A549 (cell line): ENCODE results near the gene JMJD8. TPM values are rescaled to one million over a fixed set of nuclear protein-coding genes. Genes with fewer than 3 reads are reported as not detected.

ENCODE experiments used
- ATAC-seq, 2 experiments: fragments of 200-7000 bp in 1 of 2; fragments of >200 bp in 1 of 2; cut with Nextera tagmentation in 1 of 2; cut with Tn5 transposase in 1 of 2; 3 replicates each; pipeline versions ENCODE4 v1.8.0 to v1.9.1; 2018 to 2020; ENCODE audit warnings: mild to moderate bottlenecking in 1 of 2, moderate library complexity in 1 of 2
- CTCF ChIA-PET: fragments of 300-600 bp; sonication (Branson Sonifier 250); formaldehyde crosslinking; extraction: SDS; loops from one replicate; lab custom pipeline; 2021; ENCODE audit warnings: antibody characterized with exemption, inconsistent platforms; lab: Yijun Ruan, JAX
- POLR2A ChIA-PET: fragments of 350-600 bp; formaldehyde crosslinking; extraction: SDS; loops from one replicate; lab custom pipeline; 2021; ENCODE audit warnings: antibody characterized with exemption, inconsistent platforms; lab: Yijun Ruan, JAX
- DNase-seq, 2 experiments: peaks; one replicate each; pipeline versions ENCODE4 v3.0.0 to v3.0.0-alpha.2; 2011 to 2016; ENCODE audit warnings: low read depth in 1 of 2, low spot score in 1 of 2
- FAIRE-seq: peaks from 2 replicates; lab custom pipeline; 2011; peaks lifted over from hg19 to GRCh38; lab: Jason Lieb, UNC
- H3K27ac ChIP-seq, 2 experiments: fragments of >200 bp; sonication (Bioruptor Twin); formaldehyde crosslinking; 3 replicates each; pipeline ENCODE4 v1.5.1; 2016 to 2017
- H3K4me1 ChIP-seq: fragments of >200 bp; sonication (Bioruptor Twin); formaldehyde crosslinking; 3 replicates; pipeline ENCODE4 v1.6.1; 2016
- H3K4me2 ChIP-seq: fragments of >200 bp; sonication (Bioruptor Twin); formaldehyde crosslinking; 3 replicates; pipeline ENCODE4 v1.6.1; 2016
- H3K4me3 ChIP-seq: fragments of >200 bp; sonication (Bioruptor Twin); formaldehyde crosslinking; 3 replicates; pipeline ENCODE4 v1.5.1; 2016
- H3K9me3 ChIP-seq: fragments of >200 bp; sonication (Bioruptor Twin); formaldehyde crosslinking; 3 replicates; pipeline ENCODE4 v1.6.1; 2016
- ATOH8 ChIP-seq: fragments of 250-450 bp; sonication (Bioruptor Pico); IDR thresholded peaks from 2 replicates; pipeline ENCODE4 v1.5.0; 2020; ENCODE audit warnings: low read depth, mild to moderate bottlenecking, moderate library complexity
- CBX2 ChIP-seq: fragments of 200-600 bp; sonication (generic); IDR thresholded peaks from 2 replicates; pipeline ENCODE4 v1.6.1; 2016; ENCODE audit warnings: low read depth, mild to moderate bottlenecking, borderline replicate concordance
- CHD4 ChIP-seq: fragments of 200-600 bp; sonication (generic); IDR thresholded peaks from 2 replicates; pipeline ENCODE4 v1.6.1; 2016; ENCODE audit warnings: antibody characterized with exemption, mild to moderate bottlenecking, borderline replicate concordance
- E2F6 ChIP-seq: IDR thresholded peaks from 2 replicates; pipeline ENCODE4 v1.6.1; 2012; ENCODE audit warnings: low read depth, borderline replicate concordance
- EHF ChIP-seq: fragments of 250-450 bp; sonication (Bioruptor Pico); IDR thresholded peaks from 2 replicates; pipeline ENCODE4 v1.5.0; 2020; ENCODE audit warnings: mild to moderate bottlenecking
- ELK1 ChIP-seq: fragments of 150-350 bp; IDR thresholded peaks from 2 replicates; pipeline ENCODE4 v1.6.1; 2014; ENCODE audit warnings: low read depth, mild to moderate bottlenecking, low read length
- FOSL2 ChIP-seq, 2 experiments: fragments of 450-650 bp in 1 of 2; fragments of >200 bp in 1 of 2; sonication (Bioruptor Twin) in 1 of 2; formaldehyde crosslinking; IDR thresholded peaks; 2 replicates each; pipeline versions ENCODE4 v1.5.0 to v1.6.1; 2016 to 2020; ENCODE audit warnings: mild to moderate bottlenecking in 1 of 2, moderate library complexity in 1 of 2
- FOXS1 ChIP-seq: fragments of 250-450 bp; sonication (Bioruptor Pico); IDR thresholded peaks from 2 replicates; pipeline ENCODE4 v1.5.0; 2020; ENCODE audit warnings: mild to moderate bottlenecking, moderate library complexity
- HOXB5 ChIP-seq: fragments of 250-450 bp; sonication (Bioruptor Pico); IDR thresholded peaks from 2 replicates; pipeline ENCODE4 v1.5.0; 2020; ENCODE audit warnings: mild to moderate bottlenecking, moderate library complexity
- JUN ChIP-seq, 2 experiments: fragments of >200 bp; sonication (Bioruptor Twin); formaldehyde crosslinking; IDR thresholded peaks; 2 replicates in 1 of 2; 3 replicates in 1 of 2; pipeline ENCODE4 v1.6.1; 2016 to 2017
- JUNB ChIP-seq: fragments of >200 bp; sonication (Bioruptor Twin); formaldehyde crosslinking; IDR thresholded peaks from 2 replicates; pipeline ENCODE4 v1.6.1; 2016
- MAX ChIP-seq: IDR thresholded peaks from 2 replicates; pipeline ENCODE4 v1.6.1; 2012
- MAZ ChIP-seq: fragments of 150-350 bp; IDR thresholded peaks from 2 replicates; pipeline ENCODE4 v1.6.1; 2014; ENCODE audit warnings: antibody characterized with exemption, low read depth, low read length, borderline replicate concordance
- MYC ChIP-seq: IDR thresholded peaks from 2 replicates; pipeline ENCODE4 v1.6.1; 2012; ENCODE audit warnings: mild to moderate bottlenecking, inconsistent platforms, low read length, improper control_type of control experiment, borderline replicate concordance
- NPAS2 ChIP-seq: fragments of 250-450 bp; sonication (Bioruptor Pico); IDR thresholded peaks from 2 replicates; pipeline ENCODE4 v1.8.0; 2022; ENCODE audit warnings: mild to moderate bottlenecking, moderate library complexity, borderline replicate concordance
- POLR2A ChIP-seq: IDR thresholded peaks from 2 replicates; pipeline ENCODE4 v1.6.1; 2012; ENCODE audit warnings: mild to moderate bottlenecking, low read length
- POLR2AphosphoS2 ChIP-seq: conservative IDR thresholded peaks from 2 replicates; pipeline ENCODE4 v1.6.1; 2012; ENCODE audit warnings: low read length, improper control_type of control experiment, inconsistent platforms
- RAD21 ChIP-seq, 2 experiments: fragments of >200 bp in 1 of 2; sonication (Bioruptor Twin) in 1 of 2; formaldehyde crosslinking in 1 of 2; IDR thresholded peaks in 1 of 2; conservative IDR thresholded peaks in 1 of 2; 2 replicates in 1 of 2; 3 replicates in 1 of 2; pipeline ENCODE4 v1.6.1; 2012 to 2018; ENCODE audit warnings: inconsistent platforms in 1 of 2
- RCOR1 ChIP-seq: fragments of 150-350 bp; IDR thresholded peaks from 2 replicates; pipeline ENCODE4 v1.6.1; 2014; ENCODE audit warnings: antibody characterized with exemption, low read length, low read depth
- REST ChIP-seq: fragments of 200-600 bp; sonication (generic); IDR thresholded peaks from 2 replicates; pipeline ENCODE4 v1.6.1; 2016; ENCODE audit warnings: antibody characterized with exemption, mild to moderate bottlenecking, moderate library complexity
- SMC3 ChIP-seq: fragments of >200 bp; sonication (Bioruptor Twin); formaldehyde crosslinking; IDR thresholded peaks from 3 replicates; pipeline ENCODE4 v1.6.1; 2018; ENCODE audit warnings: inconsistent platforms
- TFCP2L1 ChIP-seq: fragments of 250-450 bp; sonication (Bioruptor Pico); IDR thresholded peaks from 2 replicates; pipeline ENCODE4 v1.5.0; 2021; ENCODE audit warnings: mild to moderate bottlenecking
- USF2 ChIP-seq: fragments of 450-650 bp; IDR thresholded peaks from 2 replicates; pipeline ENCODE4 v1.6.1; 2014; ENCODE audit warnings: antibody characterized with exemption
- ZC3H11A ChIP-seq: fragments of 450-650 bp; IDR thresholded peaks from 2 replicates; pipeline ENCODE4 v1.6.1; 2014; ENCODE audit warnings: antibody characterized with exemption, mild to moderate bottlenecking
- ZFP36 ChIP-seq: fragments of 450-650 bp; IDR thresholded peaks from 2 replicates; pipeline ENCODE4 v1.6.1; 2014; ENCODE audit warnings: borderline replicate concordance; ENCODE audit not compliant: partially characterized antibody
- WGBS: methylation state at CpG from one replicate; pipeline ENCODE4 v1.1.6; 2017; ENCODE audit errors: missing lambda C conversion rate; 5-methylcytosine and 5-hydroxymethylcytosine counted together
- polyA plus RNA-seq, 4 experiments: library from polyadenylated mRNA; depleted of rRNA in 3 of 4; stranded (reverse); fragments of >200 nt; fragmentation: RNase III in 1 of 4; extraction: RNeasy Plus Mini Kit Qiagen cat#74134 plus additional on column Dnase treatment in 1 of 4; gene quantifications; 2 replicates in 3 of 4; 3 replicates in 1 of 4; pipeline ENCODE4 v1.2.3, GENCODE V29; 2011 to 2017

The JMJD8 gene
- polyA plus RNA-seq, 2 of the 4 experiments (the other 2 are of a cell fraction), result 37.5 to 72.6 TPM

- TF ChIP-seq SMC3 (no peak; the same call in 2 of the 3 replicates), FOSL2 (IDR thresholded peaks at IDR 0.05) (no peak), FOSL2 (CRISPR knock-in tag; IDR thresholded peaks at IDR 0.05) (no peak), ZFP36 (no peak), E2F6 (peak; percentile 70), MAZ (no peak), CHD4 (no peak), JUNB (no peak), EHF (CRISPR knock-in tag) (no peak), CBX2 (no peak), ATOH8 (CRISPR knock-in tag) (no peak), MAX (peak; percentile 37; the same call in 1 of the 2 replicates), RAD21 (conservative IDR thresholded peaks at IDR 0.05 in 1 of 2, IDR thresholded peaks at IDR 0.05 in 1 of 2) (no peak; a peak in 1 of 5 replicates), ELK1 (no peak), USF2 (no peak), JUN (IDR thresholded peaks at IDR 0.05) (peak in 1 of 2 experiments; percentile 58; a peak in 2 of 5 replicates), TFCP2L1 (CRISPR knock-in tag) (no peak), ZC3H11A (no peak), POLR2AphosphoS2 (no peak)
Observed at GRCh38 chr16:715477-716199, 31.5 kb upstream of the JMJD8 start (continued).

GRCh38 chr16:714558-715476 lies 30.7 kb upstream of the JMJD8 start, which contains the start of gene METRN:
METRN (plus strand) TSS chr16:715118; CDS start chr16:715290, 172 bp downstream.
- FAIRE-seq, result no peak
- CTCF ChIA-PET, result interaction anchor here (0.9 to 25.1 kb wide), 13 partner anchors 8 to 435 kb away, joined by 3 to 656 read pairs (median 5); partner anchors contain the start of genes ANTKMT, CCDC78, CHTF18 and CIAO3
- H3K9me3 ChIP-seq, result no peaks in the 10 kb centered on the region
- H3K4me2 ChIP-seq, result peak within 1 kb of the TSS; percentile 94
- H3K4me1 ChIP-seq, result peaks cover 84% of the 10 kb centered on the region
- ATAC-seq, result peak; percentile 37 to 61
- H3K4me3 ChIP-seq, result peak within 1 kb of the TSS; percentile 64
- POLR2A ChIA-PET, result interaction anchor here (0.6 to 2.4 kb wide), 6 partner anchors 10 to 74 kb away, joined by 3 to 23 read pairs (median 4); partner anchors contain the start of genes CCDC78, CHTF18, JMJD8 and RPUSD1
- 13% methylated on average over 26 of the region's 108 CpGs for WGBS
- DNase-seq, result peak; percentile 83 to 90
- peak within 1 kb of the TSS; percentile 80 to 99 for H3K27ac ChIP-seq
- TF ChIP-seq HOXB5 (CRISPR knock-in tag) (no peak), FOSL2 (IDR thresholded peaks at IDR 0.05) (no peak), FOSL2 (CRISPR knock-in tag; IDR thresholded peaks at IDR 0.05) (no peak), NPAS2 (CRISPR knock-in tag) (no peak), POLR2A (peak; percentile 28; the same call in 1 of the 2 replicates), RCOR1 (no peak), MYC (no peak), MAX (peak; percentile 80), JUN (IDR thresholded peaks at IDR 0.05) (peak; percentile 16 to 20; a peak in 2 of 5 replicates), REST (no peak), FOXS1 (CRISPR knock-in tag) (no peak)
